Raji (cell line): ENCODE data around the gene C10orf62.

ENCODE experiments used
- POLR2A ChIP-seq: IDR thresholded peaks from 2 replicates; pipeline ENCODE4 v1.6.1; 2011; ENCODE audit warnings: low read depth, low read length, control low read depth; ENCODE audit not compliant: insufficient read depth

Gene C10orf62

DNA sequence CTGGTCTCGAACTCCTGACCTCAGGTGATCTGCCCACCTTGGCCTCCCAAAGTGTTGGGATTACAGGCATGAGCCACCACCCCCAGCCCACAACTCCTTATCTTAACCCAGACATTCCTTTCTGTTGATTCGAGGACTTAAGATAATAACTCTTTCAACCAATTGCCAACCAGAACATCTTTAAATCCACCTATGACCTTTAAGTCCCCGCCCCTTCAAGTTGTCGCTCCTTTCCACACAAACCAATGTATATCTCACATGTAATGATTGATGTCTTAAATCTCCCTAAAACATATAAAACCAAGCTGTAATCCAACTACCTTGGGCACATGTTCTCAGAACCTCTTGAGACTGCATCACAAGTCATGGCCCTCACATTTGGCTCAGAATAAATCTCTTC, 24.7 kb upstream of the C10orf62 start:
- no peak for TF ChIP-seq POLR2A

DNA sequence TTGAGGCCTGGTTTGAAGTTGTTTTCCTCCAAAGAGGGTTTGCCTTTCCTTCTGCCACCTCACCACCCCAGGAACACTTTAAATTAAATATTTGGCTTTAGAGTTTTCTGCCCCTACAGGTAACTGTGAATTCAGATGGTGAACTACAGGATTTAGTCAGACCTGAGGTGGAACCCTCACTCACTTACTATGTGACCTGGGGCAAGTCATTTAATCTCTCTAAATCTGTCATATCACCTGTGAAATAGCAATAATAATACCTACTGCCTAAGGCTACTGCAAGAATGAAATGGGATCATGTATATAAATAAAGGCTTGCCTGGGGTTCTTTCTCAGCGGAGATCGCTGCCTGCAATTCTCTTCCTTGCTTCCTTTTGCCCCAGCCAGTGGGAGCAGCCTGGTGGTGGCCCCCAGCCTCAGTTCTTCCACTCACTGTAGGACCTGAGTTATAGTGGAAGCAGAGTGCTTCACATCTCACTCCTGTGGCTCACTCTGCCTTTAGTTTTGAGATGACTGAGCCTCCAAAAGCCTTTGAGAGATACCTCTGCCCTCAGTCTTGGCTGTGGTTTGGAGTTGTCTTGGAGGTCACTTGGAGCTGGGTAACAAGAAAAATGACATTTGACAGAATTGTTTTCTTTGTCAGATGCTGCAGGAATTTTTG, 23.1 kb upstream of the C10orf62 start:
- no peak for TF ChIP-seq POLR2A

GRCh38 chr10:97567891-97568290, 21.6 kb upstream of the C10orf62 start:
- TF ChIP-seq POLR2A, result no peak

- TF ChIP-seq POLR2A, result no peak
These were observed 19.3 kb upstream of the C10orf62 start for GRCh38 chr10:97570146-97570788.

DNA sequence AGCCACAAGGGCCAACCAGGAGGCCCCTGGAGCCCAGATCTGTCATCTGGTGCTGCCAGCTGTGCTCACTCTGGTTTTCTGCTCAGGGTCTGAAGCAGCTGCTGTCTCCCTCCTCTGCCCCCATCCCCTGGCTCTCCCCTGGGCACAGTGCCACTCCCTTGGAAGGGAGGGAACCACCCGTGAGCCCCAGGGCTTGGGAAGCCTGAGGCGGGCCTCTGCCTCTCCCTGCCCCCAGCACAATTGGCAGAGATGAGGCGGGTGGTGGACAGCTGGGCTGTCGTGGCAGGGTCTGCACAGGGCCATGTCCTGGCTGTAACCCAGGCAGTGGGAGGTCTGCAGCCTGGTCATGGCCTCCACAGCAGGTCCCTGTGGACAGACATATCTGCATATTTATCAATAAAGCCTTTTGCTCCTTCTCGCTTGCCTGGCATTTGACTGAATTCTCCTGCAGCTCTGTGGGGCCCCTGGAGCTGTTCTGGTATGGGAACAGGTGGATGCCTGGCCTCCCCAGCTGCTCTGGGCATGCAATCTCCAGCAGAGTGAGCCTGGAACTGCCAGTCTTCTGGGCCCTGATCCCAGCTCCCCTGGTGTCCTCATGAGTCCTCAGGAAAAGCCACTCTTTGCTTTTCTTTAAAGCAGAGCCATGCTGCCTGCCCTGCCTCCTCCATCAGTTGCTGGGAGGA, 18.6 kb upstream of the C10orf62 start:
- no peak for TF ChIP-seq POLR2A

GRCh38 chr10:97571622-97572021, 17.9 kb upstream of the C10orf62 start:
- no peak for TF ChIP-seq POLR2A

DNA sequence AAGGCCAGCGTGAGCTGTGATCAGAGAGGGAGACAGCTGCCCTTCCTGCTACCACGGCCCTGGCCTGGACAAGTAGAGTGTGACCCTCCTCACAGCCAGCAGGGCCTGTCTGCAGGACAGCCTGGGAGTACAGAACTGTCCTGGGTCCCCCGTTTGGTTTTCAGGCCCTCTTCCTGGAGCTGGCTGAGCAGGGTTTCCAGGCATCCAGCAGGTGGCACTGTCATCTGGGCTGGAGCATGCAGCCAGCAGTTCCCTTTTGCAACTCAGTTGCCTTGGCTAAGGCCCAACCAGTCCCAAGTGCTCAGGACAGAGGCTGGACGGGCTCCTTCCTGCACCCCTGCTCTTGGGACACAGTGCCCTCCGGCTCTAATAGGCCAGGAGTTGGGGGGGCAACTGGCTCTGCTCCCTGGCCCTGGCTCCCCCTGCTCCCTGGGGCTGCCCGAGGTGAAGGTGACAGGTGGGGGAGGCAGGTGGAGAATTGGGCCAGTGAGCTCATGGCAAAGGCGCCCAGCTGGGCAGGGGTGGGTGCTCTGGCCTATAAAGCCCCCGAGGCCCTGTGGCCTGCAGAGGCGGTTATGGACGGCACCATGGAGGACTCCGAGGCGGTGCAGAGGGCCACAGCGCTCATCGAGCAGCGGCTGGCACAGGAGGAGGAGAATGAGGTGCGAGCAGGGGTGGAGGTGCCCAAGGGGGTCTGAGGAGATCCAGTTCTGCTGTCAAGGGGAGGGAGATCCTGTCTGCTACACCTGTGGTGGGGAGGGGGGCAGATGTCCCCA, 17.1 kb upstream of the C10orf62 start, which contains the start of gene ANKRD2:
Gene ANKRD2 (plus strand): TSS at position 566 of the 776 bp plus-strand sequence. CDS start 10 bp downstream, at position 576.
- no peak for TF ChIP-seq POLR2A

- TF ChIP-seq POLR2A, result no peak
These were observed 16.5 kb upstream of the C10orf62 start for GRCh38 chr10:97573021-97573420.

DNA sequence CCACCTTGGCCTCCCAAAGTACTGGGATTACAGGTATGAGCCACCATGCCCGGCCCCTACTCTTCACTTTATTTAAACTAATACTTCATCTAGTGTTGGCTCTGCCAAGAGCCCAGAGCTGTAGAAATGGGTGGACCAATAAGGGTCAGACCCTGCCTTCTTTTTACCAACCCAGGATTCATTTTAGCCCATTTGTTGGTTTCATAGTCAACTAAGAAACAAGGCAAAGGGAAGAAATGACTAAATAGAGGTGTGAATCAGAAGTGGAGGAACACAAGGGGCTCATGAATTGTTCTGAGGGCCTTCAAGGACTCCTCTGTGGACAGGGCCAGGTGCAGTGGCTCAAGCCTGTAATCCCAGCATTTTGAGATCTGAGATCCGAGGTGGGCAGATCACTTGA, 15.8 kb upstream of the C10orf62 start:
- TF ChIP-seq POLR2A, result no peak

DNA sequence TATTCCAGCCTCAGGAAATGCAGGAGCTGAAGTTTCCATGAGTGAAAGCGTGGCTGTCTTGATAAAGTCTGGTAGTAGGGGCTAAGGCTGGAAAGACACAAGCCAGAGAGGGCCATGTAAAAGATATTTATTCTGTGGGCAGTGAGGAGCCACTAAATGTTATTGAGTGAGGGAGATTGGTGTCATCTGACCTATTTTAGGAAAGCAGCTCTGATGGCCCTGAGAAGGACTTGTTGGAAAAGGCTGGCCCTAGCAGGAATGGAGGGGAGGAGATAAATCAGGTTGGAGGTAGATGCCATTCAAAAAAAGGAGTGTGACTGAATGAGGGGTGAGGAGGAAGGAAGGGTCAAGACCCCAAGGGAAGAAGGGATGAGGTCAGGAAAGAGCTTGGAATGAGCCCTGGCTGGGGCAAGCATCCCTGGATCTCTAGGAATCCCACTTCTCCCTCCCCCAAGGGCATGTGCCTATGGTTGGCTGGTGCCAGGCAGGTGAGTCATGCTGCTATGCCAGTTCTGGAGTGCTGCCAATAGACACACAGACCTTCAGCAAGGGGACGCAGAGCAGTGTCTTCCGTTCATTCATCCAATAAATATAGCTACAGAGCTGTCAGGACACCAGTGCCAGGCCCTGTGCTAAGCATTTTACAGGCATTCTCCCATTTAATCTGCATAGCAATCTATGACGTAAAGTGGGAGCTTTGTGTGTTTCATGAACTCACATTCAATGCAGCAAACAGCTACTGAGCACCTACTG, 15.0 kb upstream of the C10orf62 start:
- TF ChIP-seq POLR2A, result no peak

- no peak for TF ChIP-seq POLR2A
These were observed 14.3 kb upstream of the C10orf62 start for GRCh38 chr10:97575127-97575668.

DNA sequence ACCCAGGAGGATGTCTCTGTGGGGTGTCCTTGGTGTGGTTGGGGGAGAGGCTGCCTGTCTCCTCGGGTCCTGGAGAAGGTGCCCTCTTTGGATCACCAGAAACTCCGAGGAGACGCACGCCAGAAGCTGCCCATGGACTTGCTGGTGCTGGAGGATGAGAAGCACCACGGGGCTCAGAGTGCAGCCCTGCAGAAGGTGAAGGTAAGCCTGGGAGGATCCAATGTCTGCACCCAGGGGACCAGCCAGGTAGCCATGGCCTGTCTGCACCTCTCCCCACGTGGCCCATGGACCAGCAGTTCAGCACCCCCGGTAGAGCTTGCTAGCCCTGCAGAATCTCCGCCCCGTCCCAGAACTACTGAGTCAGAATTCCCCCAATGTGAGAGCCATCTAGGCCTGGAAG, 11.8 kb upstream of the C10orf62 start:
- no peak for TF ChIP-seq POLR2A

- TF ChIP-seq POLR2A, result no peak
These were observed 11.2 kb upstream of the C10orf62 start for GRCh38 chr10:97578171-97578844.

DNA sequence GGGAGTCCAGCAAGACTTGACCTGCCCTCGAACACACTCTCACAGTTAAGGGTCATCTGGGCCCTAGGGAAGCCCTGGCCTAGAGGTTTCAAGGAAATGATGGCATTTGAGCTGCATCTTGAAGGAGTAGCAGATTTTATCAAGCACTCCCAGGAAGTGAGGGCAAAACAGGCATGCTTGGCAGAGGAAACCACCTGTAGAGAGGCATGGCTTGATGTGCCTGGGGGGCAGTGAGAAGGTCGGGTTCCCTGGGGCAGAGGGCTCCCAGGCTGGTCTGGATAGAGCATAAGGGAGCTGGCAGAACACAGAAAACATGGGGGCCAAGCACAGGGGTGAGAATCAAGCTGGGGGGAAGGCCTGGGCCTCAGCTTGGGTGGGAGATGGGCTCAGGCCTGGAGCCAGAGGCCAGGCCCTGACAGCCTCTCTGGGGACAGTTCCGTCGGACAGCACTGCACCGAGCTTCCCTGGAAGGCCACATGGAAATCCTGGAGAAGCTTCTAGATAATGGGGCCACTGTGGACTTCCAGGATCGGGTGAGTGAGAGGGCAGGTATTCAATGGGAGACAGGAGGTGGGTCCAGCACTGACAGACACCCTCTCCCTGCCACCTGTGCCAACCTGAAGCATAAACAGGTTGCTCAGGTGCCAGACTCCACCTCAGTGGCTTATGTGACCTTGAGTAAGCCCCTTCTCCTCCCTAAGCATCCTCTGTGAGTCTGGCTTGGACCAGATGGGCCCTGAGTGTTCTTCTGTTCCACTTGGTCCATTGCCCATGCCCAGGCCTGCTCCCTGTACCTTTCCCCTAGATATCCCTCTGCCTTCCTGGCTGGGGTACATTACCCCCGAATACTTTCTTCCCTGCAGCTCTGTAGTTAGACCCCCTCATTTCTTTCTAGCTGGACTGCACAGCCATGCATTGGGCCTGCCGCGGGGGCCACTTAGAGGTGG, 8.8 kb upstream of the C10orf62 start:
- no peak for TF ChIP-seq POLR2A
